ENCODE data around the gene IL2RA. TPM values are rescaled to one million over a fixed set of nuclear protein-coding genes. Genes with fewer than 3 reads are reported as not detected.

Gene IL2RA
- total RNA-seq, 4 donors from 2014 or later: 0.70 to 3.8 (median 3.0) TPM; not detected in 1

DNA sequence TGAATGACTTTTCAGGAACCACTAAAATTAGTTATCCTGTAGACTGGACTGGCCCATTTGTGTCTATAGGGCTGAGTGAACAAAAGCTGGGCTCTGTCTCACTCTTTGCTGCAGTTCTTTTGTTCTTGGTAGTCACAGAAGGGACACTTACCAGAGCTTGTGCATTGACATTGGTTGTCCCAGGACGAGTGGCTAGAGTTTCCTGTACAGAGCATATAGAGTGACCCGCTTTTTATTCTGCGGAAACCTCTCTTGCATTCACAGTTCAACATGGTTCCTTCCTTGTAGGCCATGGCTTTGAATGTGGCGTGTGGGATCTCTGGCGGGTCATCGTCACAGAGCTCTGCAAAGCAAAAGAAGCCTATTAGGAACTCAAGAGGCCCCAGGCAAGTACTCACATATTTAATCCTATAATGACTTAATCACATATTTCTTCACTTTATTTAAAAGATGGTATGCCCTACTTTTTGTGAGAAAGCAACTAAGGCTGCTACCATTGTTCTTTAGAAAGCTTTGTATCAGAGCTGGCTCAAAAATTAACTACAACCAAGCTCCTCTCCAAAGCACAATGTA lies 36.4 kb downstream of the IL2RA start:
- no peak for TF ChIP-seq POLR2A (IDR thresholded peaks at IDR 0.05)
- TF ChIP-seq, protein P1, sequence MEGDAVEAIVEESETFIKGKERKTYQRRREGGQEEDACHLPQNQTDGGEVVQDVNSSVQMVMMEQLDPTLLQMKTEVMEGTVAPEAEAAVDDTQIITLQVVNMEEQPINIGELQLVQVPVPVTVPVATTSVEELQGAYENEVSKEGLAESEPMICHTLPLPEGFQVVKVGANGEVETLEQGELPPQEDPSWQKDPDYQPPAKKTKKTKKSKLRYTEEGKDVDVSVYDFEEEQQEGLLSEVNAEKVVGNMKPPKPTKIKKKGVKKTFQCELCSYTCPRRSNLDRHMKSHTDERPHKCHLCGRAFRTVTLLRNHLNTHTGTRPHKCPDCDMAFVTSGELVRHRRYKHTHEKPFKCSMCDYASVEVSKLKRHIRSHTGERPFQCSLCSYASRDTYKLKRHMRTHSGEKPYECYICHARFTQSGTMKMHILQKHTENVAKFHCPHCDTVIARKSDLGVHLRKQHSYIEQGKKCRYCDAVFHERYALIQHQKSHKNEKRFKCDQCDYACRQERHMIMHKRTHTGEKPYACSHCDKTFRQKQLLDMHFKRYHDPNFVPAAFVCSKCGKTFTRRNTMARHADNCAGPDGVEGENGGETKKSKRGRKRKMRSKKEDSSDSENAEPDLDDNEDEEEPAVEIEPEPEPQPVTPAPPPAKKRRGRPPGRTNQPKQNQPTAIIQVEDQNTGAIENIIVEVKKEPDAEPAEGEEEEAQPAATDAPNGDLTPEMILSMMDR (IDR thresholded peaks at IDR 0.05): no peak
- peaks cover 0 to 10% (median 0%) of the 10 kb centered on the region in 3 donors for H3K9me3 ChIP-seq
- 89 to 93% methylated on average over 6 of the region's 6 CpGs for WGBS, 2 donors

DNA sequence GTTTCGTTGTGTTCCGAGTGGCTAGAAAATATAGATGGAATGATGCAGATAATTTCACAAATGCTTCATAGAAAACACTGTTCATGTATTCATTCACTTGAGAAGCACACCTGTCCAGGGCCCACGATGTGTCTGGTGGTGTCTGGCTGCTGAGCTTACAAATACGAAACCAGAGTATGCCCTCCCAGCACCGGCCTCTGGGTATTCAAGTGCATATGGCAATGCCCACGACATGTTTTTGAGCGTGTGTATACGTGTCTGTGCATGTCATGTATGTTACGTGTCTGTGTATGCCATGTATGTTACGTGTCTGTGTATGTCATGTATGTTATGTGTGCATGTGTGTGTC lies 37.9 kb downstream of the IL2RA start:
- WGBS, 2 donors: 64 to 76% methylated on average over 10 of the region's 10 CpGs
- TF ChIP-seq, protein P1 (IDR thresholded peaks at IDR 0.05): no peak
- TF ChIP-seq POLR2A (IDR thresholded peaks at IDR 0.05): no peak
- H3K4me3 ChIP-seq: no peak overlapping the region
- DNase-seq: no peak
- H3K4me1 ChIP-seq: peaks cover 0 to 36% (median 4%) of the 10 kb centered on the region in 3 donors
- intact Hi-C loops (cut with DNase I): no loop called here
- no peaks in the 10 kb centered on the region for H3K9me3 ChIP-seq
- H3K36me3 ChIP-seq: no peaks in the 10 kb centered on the region
- peaks cover 0 to 9% (median 0%) of the 10 kb centered on the region in 4 donors for H3K27me3 ChIP-seq
- no peak overlapping the region for H3K27ac ChIP-seq

More for the DNA sequence above, 36.4 kb downstream of the IL2RA start:
- peaks cover 0 to 4% (median 0%) of the 10 kb centered on the region in 4 donors for H3K27me3 ChIP-seq
- no peak for DNase-seq
- peaks cover 0 to 36% (median 4%) of the 10 kb centered on the region in 3 donors for H3K4me1 ChIP-seq
- no peak overlapping the region for H3K27ac ChIP-seq
- H3K36me3 ChIP-seq: no peaks in the 10 kb centered on the region
- intact Hi-C loops (cut with DNase I): no loop called here
- no peak overlapping the region for H3K4me3 ChIP-seq

DNA sequence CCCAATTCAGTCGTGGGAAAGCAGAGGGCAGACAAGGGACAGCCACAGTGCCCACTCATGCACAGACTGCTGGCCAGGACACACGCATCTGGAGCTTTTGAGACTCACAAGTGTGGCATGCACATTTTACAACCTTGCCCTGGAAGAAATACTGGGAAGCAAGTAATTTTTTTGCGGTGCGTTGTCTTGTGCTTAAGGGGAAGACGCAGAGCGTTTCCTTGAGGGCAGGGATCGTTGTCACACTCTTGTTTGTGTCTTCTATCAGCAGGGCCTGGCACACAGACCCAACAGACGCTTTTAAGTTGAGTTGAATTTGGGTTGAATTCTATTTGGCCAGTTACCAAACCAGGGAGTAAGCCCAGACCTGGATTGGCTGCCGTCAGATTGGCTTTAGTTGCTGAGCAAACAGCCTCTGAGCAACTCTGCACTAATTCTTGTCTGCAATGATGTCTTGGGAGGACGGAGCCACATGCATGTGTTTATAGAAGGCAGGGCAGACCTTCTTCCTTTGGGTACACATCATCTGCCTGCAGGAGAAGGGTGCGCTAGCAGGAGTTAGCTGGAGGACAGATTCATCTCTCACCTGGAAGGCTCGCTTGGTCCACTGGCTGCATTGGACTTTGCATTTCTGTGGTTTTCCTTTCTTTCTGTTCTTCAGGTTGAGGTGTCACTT lies 38.4 kb downstream of the IL2RA start:
- no peak for DNase-seq

DNA sequence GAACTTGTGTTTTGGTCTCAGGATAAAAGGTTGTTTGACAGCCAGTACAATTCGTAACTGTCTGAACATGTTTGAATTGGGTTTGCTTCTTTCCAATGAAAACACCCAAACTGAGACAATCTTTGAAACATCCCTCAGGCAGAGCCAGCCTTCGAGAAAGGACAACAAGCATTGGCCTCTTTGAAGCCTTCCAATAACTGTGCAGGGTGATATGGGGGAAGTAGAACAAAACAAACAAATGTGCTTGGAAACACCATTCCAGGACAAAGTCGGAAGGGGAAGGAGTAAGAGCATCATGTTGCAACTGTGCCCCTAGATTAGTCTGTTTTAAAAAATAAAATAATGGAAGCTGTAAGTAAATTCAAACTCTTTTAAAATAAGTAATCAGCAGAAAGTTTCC lies 39.5 kb downstream of the IL2RA start:
- Histone ChIP-seq H3K4me3 (no peak overlapping the region), H3K27ac (peak overlapping the region; percentile 14 to 77 (median 44)), H3K4me1 (peaks cover 0 to 40% (median 7%) of the 10 kb centered on the region in 3 donors), H3K27me3 (peaks cover 0 to 5% (median 0%) of the 10 kb centered on the region in 4 donors), H3K36me3 (no peaks in the 10 kb centered on the region), H3K9me3 (no peaks in the 10 kb centered on the region)
- intact Hi-C loops (cut with DNase I): no loop called here
- TF ChIP-seq, protein P1 (IDR thresholded peaks at IDR 0.05): no peak
- no peak for TF ChIP-seq POLR2A (IDR thresholded peaks at IDR 0.05)
- WGBS, 2 donors: 23 to 34% methylated on average over 3 of the region's 3 CpGs
- no peak for DNase-seq

More for the DNA sequence above, 38.4 kb downstream of the IL2RA start:
- no peaks in the 10 kb centered on the region for H3K36me3 ChIP-seq
- H3K27ac ChIP-seq: peak overlapping the region in 2 of 4 donors; percentile 9 to 77
- no peaks in the 10 kb centered on the region for H3K9me3 ChIP-seq
- peaks cover 0 to 36% (median 4%) of the 10 kb centered on the region in 3 donors for H3K4me1 ChIP-seq
- TF ChIP-seq POLR2A (IDR thresholded peaks at IDR 0.05): no peak
- TF ChIP-seq, protein P1 (IDR thresholded peaks at IDR 0.05): no peak
- H3K4me3 ChIP-seq: no peak overlapping the region
- WGBS, 2 donors: 59 to 66% methylated on average over 8 to 10 of the region's 12 CpGs
- peaks cover 0 to 9% (median 0%) of the 10 kb centered on the region in 4 donors for H3K27me3 ChIP-seq
- intact Hi-C loops (cut with DNase I): no loop called here

DNA sequence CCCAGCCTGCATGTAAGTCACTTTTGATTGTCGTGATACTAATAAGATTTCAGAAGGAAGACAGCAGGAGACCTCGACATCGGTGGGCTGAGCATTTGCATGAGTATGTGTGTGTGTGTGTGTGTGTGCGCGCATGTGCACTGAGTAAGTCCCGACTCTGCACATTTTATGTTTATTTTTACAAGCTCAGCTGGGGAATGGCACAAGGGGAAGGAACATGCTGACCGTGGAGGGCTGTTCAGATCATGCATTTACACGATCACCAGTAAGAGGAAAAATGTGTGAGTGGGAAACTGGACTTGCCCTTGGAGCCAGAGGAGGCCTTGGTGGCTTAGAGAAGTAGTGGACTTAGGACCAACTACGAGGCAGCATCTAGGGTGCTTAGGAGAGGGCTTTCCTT lies 41.3 kb downstream of the IL2RA start:
- WGBS, 2 donors: 67 to 81% methylated on average over 7 to 9 of the region's 9 CpGs
- TF ChIP-seq POLR2A (IDR thresholded peaks at IDR 0.05): no peak
- intact Hi-C loops (cut with DNase I): no loop called here
- no peak for DNase-seq
- Histone ChIP-seq H3K9me3 (no peaks in the 10 kb centered on the region), H3K27me3 (peaks cover 0 to 5% (median 0%) of the 10 kb centered on the region in 4 donors), H3K4me3 (no peak overlapping the region), H3K27ac (peak overlapping the region in 1 of 4 donors; percentile 77), H3K4me1 (peaks cover 0 to 40% (median 7%) of the 10 kb centered on the region in 3 donors), H3K36me3 (no peaks in the 10 kb centered on the region)
